K562 (cell line): ENCODE data around the gene SCUBE1. TPM values are rescaled to one million over a fixed set of nuclear protein-coding genes. Genes with fewer than 3 reads are reported as not detected.

Experiments used
- ATAC-seq: fragments of 200-7000 bp; cut with Tn5 transposase; 3 replicates; pipeline ENCODE4 v1.9.1; 2020; ENCODE audit warnings: moderate library complexity
- BruUV-seq: library from RNA; stranded (reverse); fragments of 400-500 nt; replicated peaks from 2 replicates; lab custom pipeline; 2021; lab: Mats Ljungman, UMichigan
- CTCF ChIA-PET: fragments of 300-600 bp; formaldehyde crosslinking; extraction: SDS; loops from one replicate; lab custom pipeline; 2021; ENCODE audit warnings: low intra/inter-chr PET ratio; lab: Yijun Ruan, JAX
- POLR2A ChIA-PET: fragments of 300-600, 350-650 bp; sonication (Branson Sonifier 250); formaldehyde crosslinking; extraction: SDS; loops from one replicate; lab custom pipeline; 2021; ENCODE audit warnings: antibody characterized with exemption, inconsistent platforms; lab: Yijun Ruan, JAX
- DNase-seq, 4 experiments: peaks; one replicate each; pipeline versions ENCODE4 v3.0.0 to v3.0.0-alpha.2; 2011 to 2018; ENCODE audit warnings: low spot score in 3 of 4, mixed read lengths in 3 of 4; ENCODE audit errors: extremely low read depth in 1 of 4
- FAIRE-seq: peaks from 2 replicates; lab custom pipeline; 2011; peaks lifted over from hg19 to GRCh38; lab: Jason Lieb, UNC
- H2AFZ ChIP-seq: 2 replicates; pipeline ENCODE4 v1.6.0; 2011; ENCODE audit warnings: low read depth, low read length, control low read depth, inconsistent platforms
- H3K27ac ChIP-seq: fragments of 200-600 bp; 3 replicates; pipeline ENCODE4 v1.8.0; 2011; ENCODE audit warnings: low read depth, mild to moderate bottlenecking, control low read depth, inconsistent platforms, low read length, moderate library complexity, mixed read lengths; ENCODE audit errors: extremely low read depth
- H3K27me3 ChIP-seq, 2 experiments: fragments of 300-600 bp in 1 of 2; 2 replicates in 1 of 2; 3 replicates in 1 of 2; pipeline versions ENCODE4 v1.6.0 to v1.8.0; 2011; ENCODE audit warnings: inconsistent platforms in 2 of 2, low read length in 2 of 2, mild to moderate bottlenecking in 1 of 2, mixed read lengths in 1 of 2, moderate library complexity in 1 of 2; ENCODE audit not compliant: control insufficient read depth in 2 of 2, insufficient read depth in 2 of 2
- H3K36me3 ChIP-seq: fragments of 300-600 bp; 3 replicates; pipeline ENCODE4 v1.8.0; 2011; ENCODE audit warnings: mild to moderate bottlenecking, low read length, inconsistent platforms; ENCODE audit not compliant: control insufficient read depth, insufficient read depth
- H3K4me1 ChIP-seq, 2 experiments: fragments of 200-600 bp in 1 of 2; replicated peaks in 1 of 2; 2 replicates in 1 of 2; 3 replicates in 1 of 2; pipeline versions ENCODE4 v1.5.1 to v1.8.0; 2011; ENCODE audit warnings: inconsistent platforms in 2 of 2, low read length in 2 of 2, mild to moderate bottlenecking in 1 of 2, mixed read lengths in 1 of 2, moderate library complexity in 1 of 2; ENCODE audit not compliant: control insufficient read depth in 2 of 2, insufficient read depth in 2 of 2
- H3K4me2 ChIP-seq: 2 replicates; pipeline ENCODE4 v1.6.1; 2011; ENCODE audit warnings: low read length, control low read depth, inconsistent platforms, mixed read lengths; ENCODE audit not compliant: insufficient read depth
- H3K4me3 ChIP-seq: fragments of 200-600 bp; sonication (generic), shearing (Covaris generic); 2 replicates; pipeline ENCODE4 v1.5.1; 2016; ENCODE audit warnings: control low read depth, inconsistent platforms
- H3K79me2 ChIP-seq: fragments of 200-600 bp; 3 replicates; pipeline ENCODE4 v1.8.0; 2011; ENCODE audit warnings: low read length, inconsistent platforms; ENCODE audit not compliant: control insufficient read depth, insufficient read depth
- H3K9ac ChIP-seq, 2 experiments: 2 replicates each; pipeline versions ENCODE4 v1.6.0 to v1.6.1; 2011; ENCODE audit warnings: low read depth in 2 of 2, low read length in 2 of 2, control low read depth in 1 of 2, inconsistent platforms in 1 of 2, mild to moderate bottlenecking in 1 of 2, mixed read lengths in 1 of 2; ENCODE audit not compliant: insufficient read depth in 1 of 2
- H3K9me1 ChIP-seq: one replicate; pipeline ENCODE4 v1.6.0; 2011; ENCODE audit warnings: inconsistent platforms, mild to moderate bottlenecking, low read length, moderate library complexity; ENCODE audit not compliant: control insufficient read depth, insufficient read depth
- H3K9me3 ChIP-seq: replicated peaks from 2 replicates; pipeline ENCODE4 v1.5.1; 2011; ENCODE audit warnings: low read depth, low read length, inconsistent platforms; ENCODE audit not compliant: control insufficient read depth, insufficient read depth
- H4K20me1 ChIP-seq: replicated peaks from 2 replicates; pipeline ENCODE4 v1.6.1; 2011; ENCODE audit warnings: low read length, inconsistent platforms, mixed read lengths; ENCODE audit not compliant: control insufficient read depth, insufficient read depth
- ARID1B ChIP-seq: fragments of 450-650 bp; IDR thresholded peaks from 2 replicates; pipeline ENCODE4 v1.6.1; 2016; ENCODE audit warnings: antibody characterized with exemption, mild to moderate bottlenecking, inconsistent platforms
- CREB1 ChIP-seq, 2 experiments: sonication (generic) in 1 of 2; formaldehyde crosslinking in 1 of 2; IDR thresholded peaks; 2 replicates each; pipeline versions ENCODE4 v1.6.1 to v1.8.0; 2012 to 2022; ENCODE audit warnings: inconsistent platforms in 1 of 2, mild to moderate bottlenecking in 1 of 2, missing genetic modification reagents in 1 of 2, moderate library complexity in 1 of 2
- FOXA3 ChIP-seq, 2 experiments: fragments of 450-650 bp in 1 of 2; sonication (generic) in 1 of 2; formaldehyde crosslinking; IDR thresholded peaks in 1 of 2; conservative IDR thresholded peaks in 1 of 2; 2 replicates each; pipeline versions ENCODE4 v1.4.0 to v1.8.0; 2020 to 2022; ENCODE audit warnings: mild to moderate bottlenecking in 2 of 2, missing genetic modification reagents in 1 of 2
- HOXB6 ChIP-seq: fragments of 250-450 bp; sonication (Bioruptor Pico); IDR thresholded peaks from 2 replicates; pipeline ENCODE4 v1.5.1; 2022; ENCODE audit warnings: mild to moderate bottlenecking, borderline replicate concordance
- SLC30A9 ChIP-seq: fragments of 250-450 bp; sonication (Bioruptor Pico); IDR thresholded peaks from 2 replicates; pipeline ENCODE4 v1.8.0; 2022; ENCODE audit warnings: mild to moderate bottlenecking, moderate library complexity
- WHSC1 ChIP-seq: IDR thresholded peaks from one replicate; pipeline ENCODE4 v1.6.1; 2012; ENCODE audit warnings: low read length, control low read depth, inconsistent platforms
- WGBS: fragments of 100-300 bp; shearing (Covaris generic); methylation state at CpG from one replicate; pipeline ENCODE4 v1.1.6; 2016; ENCODE audit warnings: low coverage, mixed read lengths; ENCODE audit not compliant: insufficient coverage; ENCODE audit errors: missing lambda C conversion rate; 5-methylcytosine and 5-hydroxymethylcytosine counted together
- in situ Hi-C: fragments of 300-500 bp; cut with MboI; formaldehyde crosslinking; loops from 4 replicates; pipeline ENCODE4 v1.15.0; 2018; ENCODE audit warnings: inconsistent platforms, mixed read lengths
- intact Hi-C: fragments of 100-400 bp; cut with micrococcal nuclease; formaldehyde crosslinking; loops from 2 replicates; pipeline ENCODE4 v1.14.2; 2022
- polyA plus RNA-seq, 8 experiments: library from polyadenylated mRNA; depleted of rRNA in 4 of 8; stranded (reverse) in 5 of 8; unstranded in 3 of 8; fragments of >200 nt; fragmentation: Nextera tagmentation in 2 of 8; fragmentation: Illumina TruSeq in 1 of 8; extraction: Ambion mirVana in 2 of 8; extraction: Trizol in 1 of 8; gene quantifications; 2 replicates each; pipeline versions ENCODE4 v1.2.1 to v1.2.3, GENCODE V29; 2011 to 2014; ENCODE audit warnings: inconsistent platforms in 1 of 8, missing spikeins in 1 of 8
- total RNA-seq, 7 experiments: library from RNA; depleted of rRNA in 6 of 7; stranded (reverse); fragments of >200 nt in 6 of 7; fragmentation: Illumina TruSeq in 2 of 7; extraction: Trizol in 2 of 7; gene quantifications; 2 replicates each; pipeline versions ENCODE4 v1.2.1 to v1.2.3, GENCODE V29; 2011 to 2021; ENCODE audit warnings: low replicate concordance in 1 of 7

Gene SCUBE1
- total and polyA plus RNA-seq, 9 of the 15 experiments (the other 6 are each of a cell fraction or from before 2014, with no cell fraction given): 0.03 to 0.47 (median 0.29) TPM; not detected in 6

DNA sequence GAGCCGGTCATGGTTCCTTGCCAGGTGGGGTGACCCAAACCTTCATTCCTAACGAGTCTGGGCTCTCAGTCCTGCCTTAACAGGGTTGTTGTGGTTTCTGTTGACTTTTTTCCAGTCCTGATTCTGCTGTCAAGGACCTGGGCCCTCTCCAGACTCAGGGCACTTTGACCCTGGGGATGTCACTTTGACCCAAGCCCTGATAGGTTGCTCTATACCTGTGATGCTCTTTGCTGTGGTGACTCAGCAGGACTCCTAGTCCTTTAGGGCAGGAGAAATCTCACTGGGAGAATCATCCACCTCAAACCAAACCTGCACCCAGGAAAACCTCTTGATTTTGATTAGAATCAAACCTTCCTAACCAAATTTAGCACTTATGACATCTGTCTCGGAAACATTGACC, 48.1 kb upstream of the SCUBE1 start:
- H3K27ac ChIP-seq: no peak overlapping the region
- intact Hi-C loops: no loop called here
- H3K36me3 ChIP-seq: no peaks in the 10 kb centered on the region
- BruUV-seq: no TSS peak
- ChIA-PET CTCF (no interaction called here), POLR2A (no interaction called here)
- H4K20me1 ChIP-seq: no peaks in the 10 kb centered on the region
- ATAC-seq (no peak), FAIRE-seq (no peak), DNase-seq (no peak)
- no peak overlapping the region for H3K4me3 ChIP-seq
- H3K27me3 ChIP-seq: no peaks in the 10 kb centered on the region; a peak in 2 of 5 replicates
- H3K9me1 ChIP-seq: no peaks in the 10 kb centered on the region
- no peak overlapping the region for H2AFZ ChIP-seq
- TF ChIP-seq CREB1 (IDR thresholded peaks at IDR 0.05) (no peak), CREB1 (CRISPR knock-in tag; IDR thresholded peaks at IDR 0.05) (no peak), WHSC1 (no peak), FOXA3 (CRISPR knock-in tag; conservative IDR thresholded peaks at IDR 0.05 in 1 of 2, IDR thresholded peaks at IDR 0.05 in 1 of 2) (no peak), SLC30A9 (CRISPR knock-in tag) (no peak), ARID1B (no peak), HOXB6 (CRISPR knock-in tag) (no peak)
- in situ Hi-C loops: loop anchor here (10.0 kb wide), 1 partner anchor 1233 kb away; no protein-coding TSS in a partner anchor
- 0% methylated on average over 2 of the region's 3 CpGs for WGBS
- peaks cover 0 to 5% of the 10 kb centered on the region in 2 experiments; a peak in 2 of 5 replicates for H3K4me1 ChIP-seq
- no peak overlapping the region for H3K9ac ChIP-seq
- H3K4me2 ChIP-seq: no peak overlapping the region
- no peaks in the 10 kb centered on the region for H3K79me2 ChIP-seq
- no peaks in the 10 kb centered on the region for H3K9me3 ChIP-seq
